Kidney epithelial cell (primary cell): ENCODE measurements around the gene TTC21A. TPM values are rescaled to one million over a fixed set of nuclear protein-coding genes. Genes with fewer than 3 reads are reported as not detected.

ENCODE experiments used
- DNase-seq: peaks from one replicate; pipeline ENCODE4 v3.0.0-alpha.2; 2010; ENCODE audit warnings: low read depth
- H3K27me3 ChIP-seq: 2 replicates; pipeline ENCODE4 v1.6.0; 2011; ENCODE audit warnings: low read length; ENCODE audit not compliant: control insufficient read depth, insufficient read depth
- H3K36me3 ChIP-seq: 2 replicates; pipeline ENCODE4 v1.5.1; 2011; ENCODE audit warnings: low read length; ENCODE audit not compliant: control insufficient read depth, insufficient read depth
- H3K4me3 ChIP-seq: 2 replicates; pipeline ENCODE4 v1.5.1; 2011; ENCODE audit warnings: low read depth, mild to moderate bottlenecking, control low read depth, low read length
- total RNA-seq: library from RNA; depleted of rRNA; stranded (reverse); fragments of >200 nt; gene quantifications from 2 replicates; pipeline ENCODE4 v1.2.3, GENCODE V29; 2015
- TF ChIP-seq, protein P1 (sequence below): IDR thresholded peaks from 2 replicates; pipeline ENCODE4 v1.5.1; 2011; ENCODE audit warnings: mild to moderate bottlenecking, moderate library complexity, low read length, control low read depth, inconsistent platforms; ENCODE audit not compliant: insufficient read depth, poor library complexity, severe bottlenecking

Gene TTC21A
- total RNA-seq, 1 donor from 2014 or later: 6.7 TPM

DNA sequence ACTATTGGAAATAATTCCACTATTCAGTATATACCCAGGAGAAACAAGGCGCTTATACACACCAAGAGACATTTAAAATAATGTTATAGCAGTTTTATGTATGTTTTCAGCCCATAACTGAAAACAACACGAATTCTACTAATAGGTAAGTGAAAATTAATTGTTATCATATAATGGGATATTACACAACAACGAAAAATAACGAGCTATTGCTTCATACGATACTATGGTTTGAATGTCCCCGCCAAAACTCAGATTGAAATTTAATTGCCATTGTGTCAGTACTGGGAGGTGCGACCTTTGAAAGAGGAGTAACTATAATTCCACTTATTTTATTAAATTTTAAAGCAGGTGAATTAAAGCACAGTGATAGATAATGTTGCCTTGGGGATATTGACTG lies 49.9 kb downstream of the TTC21A start:
- TF ChIP-seq, protein P1, sequence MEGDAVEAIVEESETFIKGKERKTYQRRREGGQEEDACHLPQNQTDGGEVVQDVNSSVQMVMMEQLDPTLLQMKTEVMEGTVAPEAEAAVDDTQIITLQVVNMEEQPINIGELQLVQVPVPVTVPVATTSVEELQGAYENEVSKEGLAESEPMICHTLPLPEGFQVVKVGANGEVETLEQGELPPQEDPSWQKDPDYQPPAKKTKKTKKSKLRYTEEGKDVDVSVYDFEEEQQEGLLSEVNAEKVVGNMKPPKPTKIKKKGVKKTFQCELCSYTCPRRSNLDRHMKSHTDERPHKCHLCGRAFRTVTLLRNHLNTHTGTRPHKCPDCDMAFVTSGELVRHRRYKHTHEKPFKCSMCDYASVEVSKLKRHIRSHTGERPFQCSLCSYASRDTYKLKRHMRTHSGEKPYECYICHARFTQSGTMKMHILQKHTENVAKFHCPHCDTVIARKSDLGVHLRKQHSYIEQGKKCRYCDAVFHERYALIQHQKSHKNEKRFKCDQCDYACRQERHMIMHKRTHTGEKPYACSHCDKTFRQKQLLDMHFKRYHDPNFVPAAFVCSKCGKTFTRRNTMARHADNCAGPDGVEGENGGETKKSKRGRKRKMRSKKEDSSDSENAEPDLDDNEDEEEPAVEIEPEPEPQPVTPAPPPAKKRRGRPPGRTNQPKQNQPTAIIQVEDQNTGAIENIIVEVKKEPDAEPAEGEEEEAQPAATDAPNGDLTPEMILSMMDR: no peak
- H3K27me3 ChIP-seq: no peaks in the 10 kb centered on the region
- H3K36me3 ChIP-seq: no peaks in the 10 kb centered on the region
- no peak for DNase-seq
- no peak overlapping the region for H3K4me3 ChIP-seq

DNA sequence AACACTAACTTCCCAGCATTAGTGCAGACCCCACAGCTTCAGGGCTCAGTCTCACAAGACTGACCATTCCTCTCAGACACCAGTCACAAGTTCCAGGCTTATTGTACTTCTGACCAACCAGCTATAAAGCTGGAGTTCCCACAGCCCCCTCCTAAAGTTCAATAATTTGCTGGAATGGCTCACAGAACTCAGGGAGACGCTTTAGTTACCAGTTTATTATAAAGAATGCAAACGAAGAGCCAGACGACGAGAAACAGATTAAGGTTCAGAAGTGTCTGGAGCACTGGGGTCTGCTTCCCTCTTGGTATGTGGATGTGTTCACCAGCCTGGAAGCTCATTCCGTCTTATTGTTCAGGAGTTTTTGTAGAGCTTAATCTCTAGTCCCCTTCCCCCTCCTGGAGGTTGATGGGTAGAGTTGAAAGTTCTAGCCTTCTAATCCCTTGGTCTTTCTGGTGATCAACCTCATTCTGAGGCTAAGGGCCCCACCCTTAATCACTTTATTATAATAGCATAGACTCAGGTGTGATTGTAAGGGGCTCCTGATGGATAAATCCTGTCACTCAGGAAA lies 50.8 kb downstream of the TTC21A start:
- Histone ChIP-seq H3K4me3 (no peak overlapping the region), H3K36me3 (no peaks in the 10 kb centered on the region), H3K27me3 (no peaks in the 10 kb centered on the region)
- DNase-seq: no peak
- TF ChIP-seq, protein P1: no peak

DNA sequence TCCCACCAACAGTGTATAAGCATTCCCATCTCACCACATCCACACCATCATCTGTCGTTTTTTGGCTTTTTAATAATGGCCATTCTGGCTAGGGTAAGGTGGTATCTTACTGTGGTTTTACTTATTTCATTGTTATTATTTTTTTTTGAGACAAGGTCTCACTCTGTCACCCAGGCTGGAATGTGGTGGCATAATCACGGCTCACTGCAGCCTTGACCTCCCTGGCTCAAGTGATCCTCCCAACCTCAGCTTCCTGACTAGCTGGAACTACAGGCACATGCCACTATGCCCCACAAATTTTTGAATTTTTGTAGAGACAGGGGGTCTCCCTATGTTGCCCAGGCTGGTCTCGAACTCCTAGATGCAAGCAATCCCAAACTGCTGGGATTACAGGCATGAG lies 56.9 kb downstream of the TTC21A start:
- TF ChIP-seq, protein P1: no peak
- Histone ChIP-seq H3K27me3 (no peaks in the 10 kb centered on the region), H3K4me3 (no peak overlapping the region), H3K36me3 (no peaks in the 10 kb centered on the region)
- DNase-seq: no peak

DNA sequence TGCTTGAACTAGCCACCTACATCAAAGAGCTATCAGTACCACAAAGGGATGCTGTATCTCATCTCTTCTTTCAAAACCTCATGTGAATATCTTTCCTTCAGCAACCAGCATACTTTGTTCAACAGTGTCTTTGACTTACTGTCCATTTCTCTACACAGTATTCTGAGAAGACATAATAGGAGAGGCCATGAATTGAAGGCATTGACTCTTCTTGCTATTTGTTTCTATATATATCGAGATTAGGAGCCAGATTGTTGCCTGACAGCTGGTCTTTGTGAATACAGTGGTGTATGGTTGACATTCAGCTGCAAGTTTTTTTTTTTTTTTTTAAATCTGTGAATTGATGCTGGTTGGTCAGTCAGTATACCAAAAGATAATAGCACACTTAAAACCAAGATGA lies 58.0 kb downstream of the TTC21A start:
- Histone ChIP-seq H3K36me3 (no peaks in the 10 kb centered on the region), H3K4me3 (no peak overlapping the region), H3K27me3 (no peaks in the 10 kb centered on the region)
- TF ChIP-seq, protein P1: no peak
- DNase-seq: no peak

DNA sequence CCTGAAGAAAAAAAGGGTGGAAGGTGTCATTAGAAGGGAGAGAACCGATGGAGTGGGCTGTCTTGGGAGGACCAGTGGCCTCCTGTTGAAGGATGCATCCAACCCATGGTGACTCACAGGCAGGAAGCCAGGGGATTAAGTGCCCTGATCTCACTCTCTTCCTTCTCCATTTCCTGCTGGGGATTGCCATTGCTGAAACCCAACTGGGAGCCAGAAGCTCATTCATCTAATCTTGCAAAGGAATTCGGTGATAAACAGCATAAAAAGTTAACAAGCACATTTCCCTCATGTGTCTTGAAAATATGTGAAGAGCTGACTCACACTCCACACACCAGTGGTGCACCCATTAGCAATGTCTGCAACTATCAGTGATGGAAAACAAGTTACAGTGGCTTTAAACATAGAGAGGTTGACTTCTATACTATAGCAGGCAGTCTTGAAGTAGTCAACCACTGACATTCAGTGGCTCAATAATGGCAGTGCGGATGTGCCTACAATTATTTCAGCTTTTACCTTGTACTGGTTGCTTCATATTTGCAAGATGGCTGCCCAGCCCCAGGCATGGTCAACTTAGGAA lies 58.7 kb downstream of the TTC21A start:
- no peaks in the 10 kb centered on the region for H3K27me3 ChIP-seq
- no peaks in the 10 kb centered on the region for H3K36me3 ChIP-seq
- no peak overlapping the region for H3K4me3 ChIP-seq
- DNase-seq: no peak
- TF ChIP-seq, protein P1: no peak
